NCI-H69 (cell line): Measurements from ENCODE around the gene PREX1.

Experiments
- DNase-seq: peaks from one replicate; lab custom pipeline; 2025; lab: John Stamatoyannopoulos, UW

Gene PREX1

DNA sequence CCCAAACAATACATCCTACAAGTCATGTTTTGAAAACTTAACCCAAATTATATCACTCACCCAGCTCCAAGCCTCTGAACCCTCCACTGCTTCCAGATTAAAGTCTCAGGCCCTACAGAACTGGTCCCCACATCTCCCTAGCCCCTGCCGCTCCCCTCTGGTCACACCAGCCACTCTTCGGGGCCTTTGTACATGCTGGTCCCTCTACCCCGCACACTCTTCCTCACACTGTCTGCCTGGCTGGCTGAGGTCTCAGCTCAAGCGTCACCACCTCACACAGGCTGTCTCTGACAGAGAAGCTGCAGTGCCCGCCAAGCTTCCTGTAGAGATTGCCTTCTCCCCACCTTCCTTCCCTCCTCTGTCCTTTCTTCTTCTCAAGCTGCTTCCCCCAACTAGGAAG lies 192.4 kb downstream of the PREX1 start:
- DNase-seq = no peak

DNA sequence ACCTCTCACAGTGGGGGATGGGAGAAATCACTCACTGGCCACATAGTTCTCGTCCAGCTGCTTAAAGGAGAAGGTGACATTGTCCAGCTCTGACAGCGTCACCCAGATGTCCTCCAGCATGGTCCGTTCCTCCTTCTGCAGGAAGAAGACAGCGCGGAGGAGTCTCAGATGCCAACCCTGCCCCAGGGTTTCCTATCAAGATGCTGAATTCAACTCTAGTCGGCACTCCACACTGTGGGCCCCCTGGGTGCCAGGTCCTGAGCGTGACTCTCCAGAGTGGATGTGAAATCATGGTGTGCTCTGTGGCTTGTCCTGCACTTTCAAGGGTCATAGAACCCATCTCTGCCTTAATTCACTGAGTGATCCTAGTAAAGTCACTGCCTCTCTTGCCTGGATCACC lies 193.2 kb downstream of the PREX1 start:
- DNase-seq = no peak

DNA sequence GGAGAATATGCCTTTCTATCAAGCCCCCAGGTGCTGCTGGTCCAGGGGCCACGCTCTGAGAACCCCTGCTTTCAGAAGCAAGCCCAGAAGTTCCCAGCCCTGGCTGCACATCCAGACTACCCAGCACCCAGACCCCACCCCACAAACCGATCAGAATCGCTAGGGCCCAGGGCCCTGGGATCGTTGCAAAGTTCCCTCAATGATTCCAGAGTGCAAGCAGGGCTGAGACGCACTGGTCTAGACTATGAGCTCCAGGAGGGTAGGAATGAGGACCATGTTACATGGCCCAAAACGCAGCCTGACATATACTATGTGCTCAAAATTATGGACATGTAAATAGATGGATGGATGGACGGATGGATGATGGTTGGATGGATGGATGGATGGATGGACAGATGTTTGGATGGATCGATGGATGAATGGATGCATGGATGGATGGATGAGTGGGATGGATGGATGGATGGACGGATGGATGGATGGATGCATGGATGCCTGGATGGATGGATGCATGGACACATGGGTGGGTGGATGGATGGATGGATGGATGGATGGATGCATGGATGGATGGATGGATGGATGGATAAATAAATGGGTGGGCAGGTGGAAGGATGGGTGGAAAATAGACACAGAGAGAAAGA lies 194.1 kb downstream of the PREX1 start:
- DNase-seq = no peak

DNA sequence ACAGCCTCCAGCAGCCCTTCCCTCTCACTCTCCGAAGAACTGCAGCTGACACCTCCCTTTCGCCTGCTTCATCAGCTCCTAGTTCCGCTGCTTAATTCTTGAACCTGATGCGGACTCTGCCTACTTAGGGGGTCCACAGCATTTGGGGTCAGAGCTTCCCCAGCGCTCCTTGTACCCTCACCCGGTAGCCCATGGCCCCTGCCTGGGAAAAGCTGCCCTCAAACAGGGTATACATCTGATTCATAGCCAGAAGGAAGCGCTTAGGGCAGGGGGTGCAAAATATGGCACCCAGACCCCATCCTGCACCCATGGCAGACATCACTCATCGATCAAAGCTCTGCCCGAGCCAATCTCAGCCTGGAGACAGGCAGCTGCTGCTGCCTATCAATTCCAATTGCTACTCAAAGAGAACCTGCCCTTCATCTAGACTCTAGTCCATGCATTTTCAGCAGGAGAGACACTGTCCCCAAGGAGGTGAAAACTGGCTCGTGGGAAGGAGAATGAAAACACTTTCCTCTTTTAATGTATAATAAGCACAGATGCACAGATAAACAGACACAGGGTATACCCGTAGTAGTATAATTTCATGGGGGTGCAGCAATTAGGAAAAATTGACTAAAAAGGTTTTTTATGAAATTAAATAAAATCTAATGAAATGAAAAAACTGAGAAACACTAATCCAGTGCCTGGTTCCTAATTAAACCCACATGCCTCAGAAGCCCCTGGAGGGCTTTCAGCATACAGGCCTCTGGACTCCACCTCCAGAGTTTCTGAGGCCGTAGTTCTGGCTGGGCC lies 194.8 kb downstream of the PREX1 start:
- DNase-seq = no peak

DNA sequence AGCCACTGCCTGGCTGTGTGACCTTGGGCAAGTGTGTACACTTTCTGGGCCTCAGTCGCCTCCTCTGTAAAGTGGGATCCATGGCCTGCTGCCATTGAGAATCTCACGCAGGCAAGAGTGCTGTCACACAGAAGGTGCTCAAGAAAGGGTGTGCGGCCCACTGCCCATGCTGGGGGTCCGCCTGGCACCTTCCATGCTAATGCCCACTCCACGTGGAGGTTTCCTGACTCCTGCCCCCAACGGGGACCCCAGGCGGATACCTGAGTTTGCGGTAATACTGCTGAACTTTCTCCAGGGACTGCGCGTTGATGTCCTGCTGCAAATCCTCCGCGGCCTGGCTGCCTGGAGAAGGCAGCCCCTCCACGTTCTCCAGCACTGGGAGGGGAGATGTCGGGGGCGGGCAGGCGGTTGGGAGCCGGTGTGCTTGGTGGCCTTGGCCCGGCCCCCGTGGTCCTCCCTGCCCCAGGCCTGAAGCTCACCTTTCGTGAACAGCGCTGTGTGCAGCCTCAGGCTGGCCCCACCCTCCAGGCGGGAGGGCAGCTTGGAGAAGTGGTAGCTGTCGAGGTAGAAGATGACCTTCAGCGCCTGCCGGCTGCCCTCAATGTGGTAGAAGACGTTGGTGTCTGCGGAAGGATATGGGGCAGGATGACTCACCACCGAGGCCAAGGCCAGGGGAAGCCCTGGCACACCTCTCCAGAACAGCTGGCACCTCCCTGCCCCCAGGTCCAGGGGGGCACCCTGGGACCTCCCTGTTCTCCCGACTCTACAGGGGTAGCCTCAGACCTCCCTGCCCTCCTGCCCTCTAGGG lies 195.6 kb downstream of the PREX1 start:
- no peak for DNase-seq

DNA sequence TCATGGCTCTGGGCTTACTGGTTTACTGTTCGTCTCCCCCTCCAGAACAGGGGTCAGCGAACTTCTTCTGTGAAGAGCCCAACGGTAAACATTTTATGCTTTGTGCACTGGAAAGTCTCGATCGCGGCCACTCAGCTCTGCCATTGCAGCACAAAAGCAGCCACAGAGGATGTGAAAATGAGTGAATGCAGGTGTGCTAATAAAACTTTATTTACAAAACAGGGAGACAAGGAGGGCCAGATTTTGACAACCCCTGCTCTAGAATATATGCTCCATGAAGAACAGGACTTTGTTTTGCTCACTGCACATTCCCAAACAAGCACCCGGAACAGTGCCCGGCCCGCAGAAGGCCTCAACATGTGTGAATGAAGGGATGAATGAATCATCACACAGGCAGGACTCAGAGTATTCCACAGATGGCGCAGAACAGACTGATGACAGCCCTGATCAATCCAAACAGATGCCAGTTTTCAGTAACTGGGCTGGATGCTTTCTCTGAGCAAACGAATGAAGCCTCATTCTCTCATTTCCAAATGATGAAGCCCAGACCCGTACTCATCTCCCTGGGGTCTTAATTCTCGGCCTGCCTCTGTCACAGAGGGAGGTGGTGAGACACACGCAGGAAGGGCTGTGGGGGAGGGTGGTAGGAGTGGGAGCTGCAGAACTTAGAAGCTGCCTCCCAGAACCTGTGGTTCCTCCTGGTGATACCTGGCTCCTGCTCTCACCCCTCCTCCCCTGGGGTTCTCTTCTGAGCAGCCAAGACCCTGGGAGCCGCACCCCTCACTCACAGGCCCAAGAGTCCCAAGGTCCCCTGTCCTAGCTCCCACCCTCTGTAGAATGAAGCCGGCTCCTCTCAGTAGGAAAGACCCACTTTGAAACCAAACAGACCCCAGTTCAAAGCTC lies 196.4 kb downstream of the PREX1 start:
- DNase-seq = peak; percentile 42

DNA sequence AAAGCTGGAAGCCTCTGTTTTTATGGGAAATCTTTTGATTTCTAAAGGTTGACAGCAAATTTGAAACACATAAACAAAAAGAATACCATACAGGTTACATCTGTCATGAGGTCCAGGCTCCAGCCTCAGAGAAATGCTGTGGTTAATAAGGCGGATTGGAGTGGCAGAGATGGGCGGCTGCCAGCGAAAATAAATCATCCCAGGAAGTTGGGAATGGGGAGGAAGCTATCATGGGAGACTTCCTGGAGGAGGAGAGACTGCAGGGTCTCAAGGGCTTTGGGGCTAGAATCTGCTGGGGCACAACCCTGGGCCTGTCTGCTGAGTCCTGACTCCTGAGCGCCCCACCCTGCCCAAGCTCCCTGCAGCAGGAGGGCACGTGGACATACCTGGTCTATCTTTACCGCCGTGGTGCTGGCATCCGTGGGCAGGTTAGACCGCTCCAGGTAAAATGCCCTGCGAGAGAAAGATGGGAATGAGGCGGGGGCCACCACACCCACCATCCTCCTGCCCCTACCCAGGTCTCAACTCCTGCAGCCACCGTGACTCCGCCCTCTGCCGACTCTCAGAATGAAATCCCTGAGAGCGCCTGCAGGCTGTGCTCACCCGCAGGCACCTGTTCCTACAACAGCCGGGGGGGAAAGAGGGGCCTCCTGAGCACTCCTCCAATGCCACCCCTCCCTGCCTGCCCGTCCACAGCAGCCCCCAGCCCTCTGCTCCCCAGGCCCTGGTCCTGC lies 197.3 kb downstream of the PREX1 start:
- peak; percentile 49 for DNase-seq

DNA sequence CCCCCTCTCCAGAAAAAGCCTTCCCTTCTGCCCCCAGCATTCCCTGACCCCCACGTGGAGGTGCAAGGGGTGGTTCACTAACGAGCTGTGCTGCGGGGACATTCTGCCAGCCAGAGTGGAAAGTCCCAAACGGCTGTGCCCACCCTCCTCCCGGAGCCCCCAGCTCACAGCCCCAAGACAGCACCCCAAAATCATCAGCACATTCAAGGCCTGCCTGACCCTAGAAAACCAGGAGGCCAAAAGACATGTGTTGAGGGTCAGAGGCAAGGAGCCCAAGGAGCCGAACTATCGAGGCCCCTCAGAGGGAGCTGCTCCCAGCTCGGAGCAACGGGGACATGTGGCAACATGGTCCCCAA lies 197.9 kb downstream of the PREX1 start:
- no peak for DNase-seq

DNA sequence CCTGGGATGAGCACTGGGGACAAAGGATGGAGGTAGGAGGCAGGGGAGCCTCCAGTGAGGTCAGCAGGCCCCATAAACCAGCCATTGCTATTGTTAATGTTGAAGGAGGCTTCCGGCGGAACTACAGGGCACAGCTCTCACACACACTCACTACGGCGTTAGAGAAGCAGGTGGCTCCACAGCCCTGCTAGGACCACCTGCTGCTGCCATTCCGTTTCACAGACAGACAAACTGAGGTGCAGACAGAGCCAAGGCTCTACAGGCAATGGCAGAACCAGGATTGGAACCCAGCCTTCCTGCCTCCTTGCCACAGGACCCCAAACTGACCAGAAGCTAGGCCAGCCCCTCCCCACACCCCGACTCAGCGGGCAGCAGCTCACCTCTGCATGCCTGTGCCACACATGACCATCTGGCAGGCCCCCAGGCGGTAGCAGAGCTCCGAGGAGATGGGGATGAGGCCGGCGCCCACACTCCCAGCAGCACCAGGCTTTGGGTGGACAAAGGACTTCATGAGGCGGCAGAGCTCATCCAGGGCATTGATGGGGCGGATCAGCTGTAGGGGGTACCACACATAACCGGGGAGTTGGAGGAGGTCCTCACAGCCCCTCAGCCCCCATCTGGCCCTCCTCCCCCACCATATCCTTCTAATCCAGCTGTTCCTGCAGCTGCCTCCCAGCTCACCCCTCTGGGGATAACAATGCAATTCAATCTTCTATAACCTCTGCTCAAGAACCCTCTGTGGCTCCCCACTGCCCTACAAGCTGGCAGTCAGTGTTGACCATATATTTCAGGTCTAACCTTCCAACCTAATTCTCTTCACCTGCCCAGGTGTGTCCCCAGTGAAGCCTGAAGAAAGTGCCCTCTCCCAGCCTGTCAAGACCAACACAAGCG lies 198.5 kb downstream of the PREX1 start:
- DNase-seq = peak; percentile 35

DNA sequence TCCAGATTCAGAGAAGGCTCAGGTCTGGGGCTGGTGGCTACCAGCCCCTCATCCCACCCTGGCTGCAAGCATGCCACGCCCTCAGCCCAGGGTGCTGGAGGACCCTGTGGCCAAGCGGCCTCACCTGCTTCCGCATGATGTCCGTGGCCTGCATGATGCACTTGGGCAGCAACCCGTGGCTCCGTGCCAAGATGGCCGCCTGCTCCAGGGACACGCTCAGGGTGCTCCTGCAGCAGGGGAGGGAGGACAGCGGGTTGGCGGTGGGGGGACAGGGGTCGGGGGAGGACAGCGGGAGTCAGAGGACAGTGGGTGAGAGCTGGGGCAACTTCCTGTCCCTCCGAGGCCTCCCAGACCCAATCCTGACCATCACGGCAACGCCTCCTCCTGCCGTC lies 200.1 kb downstream of the PREX1 start:
- DNase-seq = no peak

DNA sequence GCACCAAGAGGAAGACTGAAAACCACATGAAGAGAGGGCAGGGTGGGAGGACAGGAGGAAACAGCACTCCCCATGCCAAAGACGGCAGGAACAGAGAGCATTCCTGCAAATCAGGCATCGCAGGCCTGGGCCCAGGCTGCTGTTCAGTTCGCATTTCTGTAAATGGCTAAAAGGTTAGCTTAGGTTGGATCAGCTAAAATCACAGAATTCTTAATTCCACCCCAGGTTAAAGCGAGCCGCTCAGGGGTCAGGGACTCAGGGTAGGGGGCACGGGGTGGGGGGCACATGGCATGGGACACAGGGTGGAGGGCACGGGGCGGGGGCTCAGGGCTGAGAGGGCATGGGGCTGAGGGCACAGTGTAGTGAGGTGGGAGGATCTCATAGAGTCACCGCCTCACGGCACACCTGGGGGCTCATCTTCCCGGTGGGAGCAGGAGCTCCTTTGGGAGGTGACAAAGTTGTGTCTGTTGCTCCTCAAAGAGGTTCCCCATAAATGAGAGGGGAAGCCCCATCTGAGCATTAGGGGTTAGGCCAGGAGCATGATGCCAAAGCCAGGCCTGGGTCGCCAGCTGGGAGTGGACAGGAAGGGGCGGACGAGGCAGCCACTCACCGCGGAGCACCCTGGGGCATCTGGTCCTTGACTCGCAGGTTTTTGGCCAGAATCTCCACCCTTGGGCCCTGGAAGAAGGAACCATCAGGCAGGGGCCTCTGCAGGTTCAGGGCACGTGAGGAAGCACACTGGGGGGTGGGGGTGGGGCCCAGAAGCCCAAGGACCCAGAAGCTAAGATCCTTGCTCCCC lies 200.7 kb downstream of the PREX1 start:
- no peak for DNase-seq

DNA sequence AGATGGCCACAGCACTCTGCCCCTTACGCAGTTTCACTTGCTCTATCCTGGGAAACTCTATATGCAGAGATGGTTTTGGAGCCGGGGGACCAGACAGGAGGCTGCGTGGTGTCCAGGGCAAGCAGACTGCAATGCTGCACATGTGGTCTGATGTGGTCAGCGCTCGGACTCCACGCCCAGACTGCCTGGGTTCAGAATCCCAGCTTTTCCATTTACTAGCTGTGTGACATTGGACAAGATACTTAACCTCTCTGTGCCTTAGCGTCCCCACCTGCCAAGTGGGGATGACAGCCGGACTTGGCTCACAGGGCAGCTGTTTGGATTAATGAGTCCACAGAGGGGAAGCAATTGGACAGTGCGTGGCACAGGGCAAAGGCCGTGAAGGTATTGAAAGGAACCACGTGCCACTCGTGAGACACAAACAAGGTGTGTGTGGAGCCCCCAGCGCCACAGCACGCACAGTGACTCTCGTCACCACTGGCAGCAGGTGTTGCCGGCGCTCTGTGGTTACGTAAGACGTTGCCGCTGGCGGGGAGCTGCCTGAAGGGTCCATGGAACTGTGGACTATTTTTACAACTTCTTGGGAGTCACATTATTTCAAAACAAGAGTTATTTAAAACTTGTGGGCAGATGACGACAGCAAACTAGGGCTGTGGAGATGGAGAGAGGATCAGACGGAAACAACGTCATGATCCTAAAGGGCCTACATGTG lies 201.4 kb downstream of the PREX1 start:
- no peak for DNase-seq

DNA sequence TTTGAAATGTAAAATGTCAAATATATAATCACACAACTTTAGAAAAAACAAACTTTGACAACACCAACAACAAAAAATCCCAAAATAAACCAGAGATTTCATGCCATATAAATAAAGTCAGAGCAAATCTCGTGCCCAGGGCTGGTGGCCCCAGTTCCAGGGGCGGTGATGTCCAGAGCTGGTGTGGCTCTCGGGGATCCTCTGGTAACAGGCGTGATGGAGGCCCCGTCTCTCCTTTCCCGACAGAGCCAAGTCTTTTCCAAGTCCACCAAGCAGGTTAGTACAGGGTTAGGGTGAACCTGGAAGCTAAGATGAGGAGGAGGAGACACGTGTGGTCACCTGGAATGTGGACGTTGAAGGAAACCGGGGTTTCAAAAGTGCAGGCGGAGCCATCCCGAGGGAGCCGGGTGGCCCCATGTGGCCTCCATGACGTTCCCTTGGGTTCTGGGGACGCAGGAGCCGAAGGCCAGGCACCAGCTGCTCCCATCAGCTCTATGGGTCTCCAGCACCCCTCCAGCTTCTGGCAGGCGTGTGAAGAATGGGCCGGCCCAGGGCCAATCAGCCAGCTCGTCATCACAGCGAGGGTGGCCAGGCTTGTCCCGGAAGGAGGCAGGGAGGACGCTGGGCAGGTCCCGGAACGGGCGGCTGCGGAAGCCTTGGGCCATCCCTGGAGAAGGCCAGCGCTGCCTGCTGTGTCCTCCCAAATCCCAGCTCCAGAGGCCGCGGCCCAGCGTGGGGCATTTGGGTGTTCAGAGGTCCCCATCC lies 202.5 kb downstream of the PREX1 start:
- DNase-seq = no peak

DNA sequence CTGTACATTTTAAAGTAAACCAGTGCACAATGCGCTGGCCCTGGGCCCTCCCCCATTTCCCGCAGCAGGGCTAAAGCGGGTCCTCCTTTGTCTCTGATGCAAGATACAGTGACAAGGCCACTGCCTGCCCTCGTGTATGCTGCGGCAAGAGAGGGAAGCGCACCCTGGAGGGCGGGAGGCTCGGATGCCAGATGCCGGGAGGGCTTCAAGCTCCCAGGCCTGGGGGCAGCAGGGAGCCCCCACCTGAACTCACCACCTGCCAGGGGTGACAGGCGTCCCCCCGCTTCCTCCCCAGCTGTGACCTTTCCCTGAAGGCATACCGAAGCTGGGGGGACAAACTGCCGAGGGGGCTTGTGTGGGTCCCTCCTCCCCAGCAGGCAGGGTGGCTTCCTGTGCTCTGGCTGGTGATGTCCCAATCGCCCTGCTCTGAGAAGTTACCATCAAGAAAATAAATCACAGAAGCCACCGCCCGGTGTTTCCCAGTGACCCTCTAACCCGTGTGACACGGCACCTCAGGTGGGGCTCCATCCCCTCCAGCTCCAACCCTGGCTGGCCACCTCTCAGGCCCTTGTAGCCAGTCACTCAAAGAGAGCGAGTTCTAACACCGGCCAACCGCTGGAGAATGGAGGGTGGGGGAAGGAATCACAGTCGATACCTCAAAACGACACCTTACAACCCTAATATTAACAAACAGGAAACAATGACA lies 203.3 kb downstream of the PREX1 start:
- DNase-seq = no peak

DNA sequence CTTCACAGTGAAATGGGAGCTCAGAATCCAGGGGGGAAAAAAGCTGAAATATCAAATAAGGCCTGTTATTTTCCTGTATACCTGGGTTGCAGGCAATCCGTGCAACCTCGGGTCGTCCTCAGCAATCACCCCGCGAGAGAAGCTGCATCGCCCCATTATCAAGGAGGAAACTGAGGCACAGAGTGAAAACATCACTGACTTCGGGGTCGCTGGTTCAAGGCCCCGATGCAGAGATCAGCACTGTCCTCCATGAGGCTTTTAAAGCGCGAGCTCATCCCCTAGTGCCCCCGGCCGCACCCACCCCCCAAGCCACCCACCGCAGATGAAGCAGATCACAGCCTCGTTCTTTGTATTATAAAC lies 203.9 kb downstream of the PREX1 start:
- DNase-seq = no peak

DNA sequence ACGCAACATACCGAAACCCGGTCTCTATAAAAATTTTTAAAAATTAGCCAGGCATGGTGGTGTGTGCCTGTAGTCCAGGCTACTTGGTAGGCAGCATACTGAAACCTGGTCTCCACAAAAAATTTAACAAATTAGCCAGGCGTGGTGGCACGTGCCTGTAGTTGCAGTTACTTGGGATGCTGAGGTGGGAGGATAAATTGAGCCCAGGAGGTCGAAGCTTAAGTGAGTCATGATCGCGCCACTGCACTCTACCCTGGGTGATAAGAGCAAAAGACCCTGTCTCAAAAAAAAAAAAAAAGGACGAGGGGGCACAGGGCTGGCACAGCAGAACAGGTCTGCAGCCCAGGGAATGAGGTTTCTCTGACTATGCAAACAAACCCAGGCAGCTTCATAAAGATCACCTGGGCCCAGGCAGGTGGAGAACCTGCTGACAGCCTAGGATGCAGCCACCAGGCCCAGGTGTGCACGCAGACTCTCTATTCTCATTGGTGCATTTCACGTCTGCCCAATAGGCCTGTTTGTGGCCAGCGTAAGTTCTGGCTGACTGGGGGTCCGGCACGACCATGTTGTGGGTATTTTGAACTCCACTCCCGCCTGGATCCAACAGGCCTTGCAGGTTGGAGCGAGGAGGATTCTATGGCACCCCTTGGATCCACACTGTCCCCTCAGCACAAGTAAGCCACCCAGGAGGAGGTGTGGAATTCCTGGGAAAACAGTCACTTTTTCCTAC lies 204.5 kb downstream of the PREX1 start:
- DNase-seq = peak; percentile 2

DNA sequence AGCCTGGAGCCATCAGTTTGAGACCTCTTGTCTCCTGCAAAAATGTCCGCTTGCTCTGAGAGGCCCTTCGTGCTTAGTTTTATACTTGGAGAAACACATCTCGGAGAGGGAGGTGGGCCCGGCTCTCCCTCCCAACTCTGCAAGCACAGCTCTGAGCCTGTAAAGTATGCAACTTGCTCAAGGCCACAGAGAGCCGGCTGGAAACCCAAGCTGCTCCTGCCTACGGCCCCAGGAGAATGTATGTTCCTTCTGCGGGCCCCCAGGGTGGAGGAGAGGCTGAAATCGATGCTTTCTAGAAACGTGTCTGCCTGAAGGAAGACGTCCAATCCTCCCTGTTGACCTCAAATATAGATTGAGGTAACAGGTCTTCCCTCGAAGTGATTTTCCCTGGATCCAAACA lies 205.4 kb downstream of the PREX1 start:
- DNase-seq = no peak
